CD14-positive monocyte (primary cell): Measurements from ENCODE around the gene STAM. TPM values are rescaled to one million over a fixed set of nuclear protein-coding genes. Genes with fewer than 3 reads are reported as not detected.

Experiments
- DNase-seq, 3 donors: peaks; one replicate each; pipeline ENCODE4 v3.0.0-alpha.2; 2011 to 2022
- H2AFZ ChIP-seq: 2 replicates; pipeline ENCODE4 v1.6.0; 2012; ENCODE audit warnings: mild to moderate bottlenecking, low read depth, low read length, inconsistent platforms; ENCODE audit not compliant: insufficient read depth, poor library complexity, severe bottlenecking
- H3K27ac ChIP-seq, 2 donors: 1 replicate in 1 of 2; 2 replicates in 1 of 2; pipeline ENCODE4 v1.5.1; 2012 to 2013; ENCODE audit warnings: low read length in 2 of 2, control low read depth in 1 of 2, inconsistent platforms in 1 of 2, low read depth in 1 of 2, mild to moderate bottlenecking in 1 of 2
- H3K27me3 ChIP-seq, 2 donors: one replicate each; pipeline versions ENCODE4 v1.6.0 to v1.6.1; 2011 to 2013; ENCODE audit warnings: low read length in 2 of 2; ENCODE audit not compliant: control insufficient read depth in 2 of 2, insufficient read depth in 2 of 2
- H3K36me3 ChIP-seq, 2 donors: replicated peaks in 1 of 2; 1 replicate in 1 of 2; 2 replicates in 1 of 2; pipeline versions ENCODE4 v1.5.1 to v1.6.1; 2012 to 2013; ENCODE audit warnings: low read length in 2 of 2, control low read depth in 1 of 2, inconsistent platforms in 1 of 2, mild to moderate bottlenecking in 1 of 2; ENCODE audit not compliant: insufficient read depth in 2 of 2, control insufficient read depth in 1 of 2
- H3K4me1 ChIP-seq, 2 donors: 1 replicate in 1 of 2; 2 replicates in 1 of 2; pipeline versions ENCODE4 v1.5.1 to v1.6.1; 2012 to 2013; ENCODE audit warnings: low read length in 2 of 2, control low read depth in 1 of 2, inconsistent platforms in 1 of 2, mild to moderate bottlenecking in 1 of 2, moderate library complexity in 1 of 2; ENCODE audit not compliant: insufficient read depth in 2 of 2, control insufficient read depth in 1 of 2
- H3K4me2 ChIP-seq: replicated peaks from 2 replicates; pipeline ENCODE3; 2012; ENCODE audit warnings: low read length, moderate library complexity, mild to moderate bottlenecking; ENCODE audit not compliant: poor library complexity, severe bottlenecking; ENCODE audit errors: extremely low read depth
- H3K4me3 ChIP-seq, 3 experiments: fragments of 200-600 bp in 1 of 3; sonication (generic) in 1 of 3; replicated peaks in 1 of 3; 1 replicate in 2 of 3; 2 replicates in 1 of 3; pipeline ENCODE4 v1.5.1; 2011 to 2013; ENCODE audit warnings: low read length in 3 of 3, mild to moderate bottlenecking in 3 of 3, control low read depth in 2 of 3, low read depth in 2 of 3, inconsistent platforms in 1 of 3, moderate library complexity in 1 of 3
- H3K79me2 ChIP-seq: 2 replicates; pipeline ENCODE4 v1.6.0; 2012; ENCODE audit warnings: mild to moderate bottlenecking, control low read depth, inconsistent platforms, low read length, moderate library complexity; ENCODE audit not compliant: insufficient read depth
- H3K9ac ChIP-seq: 2 replicates; pipeline ENCODE4 v1.6.0; 2017; ENCODE audit warnings: low read length, mild to moderate bottlenecking; ENCODE audit not compliant: insufficient read depth, poor library complexity, severe bottlenecking
- H3K9me3 ChIP-seq, 2 donors: replicated peaks in 1 of 2; 1 replicate in 1 of 2; 2 replicates in 1 of 2; pipeline versions ENCODE4 v1.5.1 to v1.6.1; 2012 to 2013; ENCODE audit warnings: low read length in 2 of 2, control low read depth in 1 of 2; ENCODE audit not compliant: control insufficient read depth in 1 of 2, insufficient read depth in 1 of 2
- H4K20me1 ChIP-seq: 2 replicates; pipeline ENCODE4 v1.6.0; 2012; ENCODE audit warnings: mild to moderate bottlenecking, low read length, control low read depth, moderate library complexity; ENCODE audit not compliant: insufficient read depth
- H3K27ac Mint-ChIP-seq, 7 donors: one replicate each; pipeline ENCODE4 v1.8.0; 2020; ENCODE audit warnings: mild to moderate bottlenecking in 7 of 7, mixed read lengths in 7 of 7, moderate library complexity in 6 of 7, inconsistent platforms in 2 of 7
- H3K27me3 Mint-ChIP-seq, 3 donors: one replicate each; pipeline ENCODE4 v1.8.0; 2021 to 2022; ENCODE audit warnings: low read depth in 3 of 3, mild to moderate bottlenecking in 3 of 3, mixed read lengths in 3 of 3, moderate library complexity in 3 of 3, inconsistent platforms in 1 of 3
- H3K36me3 Mint-ChIP-seq, 2 donors: one replicate each; pipeline ENCODE4 v1.8.0; 2020; ENCODE audit warnings: mixed read lengths in 2 of 2, inconsistent platforms in 1 of 2, mild to moderate bottlenecking in 1 of 2
- H3K4me1 Mint-ChIP-seq: one replicate; pipeline ENCODE4 v1.8.0; 2020; ENCODE audit warnings: mild to moderate bottlenecking, mixed read lengths
- H3K4me3 Mint-ChIP-seq, 2 donors: one replicate each; pipeline ENCODE4 v1.8.0; 2020; ENCODE audit warnings: mild to moderate bottlenecking in 2 of 2, mixed read lengths in 2 of 2, moderate library complexity in 1 of 2
- H3K9me3 Mint-ChIP-seq, 7 donors: one replicate each; pipeline ENCODE4 v1.8.0; 2020 to 2022; ENCODE audit warnings: mixed read lengths in 7 of 7, mild to moderate bottlenecking in 6 of 7, moderate library complexity in 6 of 7, inconsistent platforms in 2 of 7
- WGBS: methylation state at CpG from one replicate; pipeline ENCODE4 v1.1.5; 2013; ENCODE audit warnings: missing lambda C conversion rate; ENCODE audit not compliant: insufficient coverage; 5-methylcytosine and 5-hydroxymethylcytosine counted together
- intact Hi-C, 2 donors: fragments of 100-400 bp; cut with micrococcal nuclease; formaldehyde crosslinking; loops; one replicate each; pipeline versions ENCODE4 v1.15.0 to v1.15.1; 2023
- polyA plus RNA-seq, 3 donors: library from polyadenylated mRNA; depleted of rRNA in 1 of 3; unstranded in 2 of 3; stranded (reverse) in 1 of 3; fragments of 300-500 nt in 2 of 3; fragments of >200 nt in 1 of 3; fragmentation: Illumina TruSeq in 2 of 3; gene quantifications; 1 replicate in 2 of 3; 2 replicates in 1 of 3; pipeline ENCODE4 v1.2.3, GENCODE V29; 2012 to 2021
- TF ChIP-seq, protein P1 (sequence below): fragments of 200-600 bp; IDR thresholded peaks from one replicate; pipeline ENCODE4 v1.8.0; 2022; ENCODE audit warnings: antibody characterized with exemption, mild to moderate bottlenecking

Gene STAM
- polyA plus RNA-seq, 3 donors: 5.5 to 16.4 (median 5.9) TPM

DNA sequence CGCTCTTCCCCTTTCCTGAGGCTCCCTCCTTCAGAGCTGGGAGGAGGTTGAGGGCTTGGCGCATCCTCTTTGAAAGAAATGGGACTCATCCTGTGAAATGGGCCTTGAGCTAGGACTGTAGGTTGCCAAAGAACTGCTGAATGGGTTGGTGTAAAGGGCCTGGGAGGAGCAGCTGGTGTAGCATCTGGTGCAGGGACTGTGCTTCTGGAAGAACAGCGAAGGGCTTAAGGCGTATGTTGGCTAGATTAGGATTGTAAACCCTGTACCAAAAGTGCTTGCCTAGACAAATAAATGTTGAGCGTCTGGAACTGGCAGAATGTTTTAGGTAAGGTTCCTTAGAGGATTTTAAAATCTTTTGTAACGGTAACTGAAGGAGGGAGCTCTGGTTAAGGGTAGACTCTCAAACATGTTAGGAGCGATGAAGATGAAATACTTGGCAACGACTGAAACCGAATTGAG, 563 bp downstream of the STAM start:
- WGBS: under 1% methylated on average over 8 of the region's 9 CpGs
- peaks cover 0 to 2% (median 2%) of the 10 kb centered on the region in 3 donors for H3K27me3 Mint-ChIP-seq
- H3K36me3 Mint-ChIP-seq: peaks cover 3 to 5% of the 10 kb centered on the region in 2 donors
- Histone ChIP-seq H3K4me2 (peak overlapping the region; percentile 97), H3K36me3 (peaks cover 0 to under 1% of the 10 kb centered on the region in 2 donors), H3K4me3 (peak overlapping the region; percentile 60 to 96 (median 86)), H4K20me1 (peaks cover 26% of the 10 kb centered on the region), H3K27me3 (no peaks in the 10 kb centered on the region), H2AFZ (peak overlapping the region; percentile 94), H3K27ac (peak overlapping the region; percentile 89 to 97), H3K9me3 (no peaks in the 10 kb centered on the region), H3K79me2 (peaks cover 73% of the 10 kb centered on the region), H3K9ac (peak overlapping the region; percentile 89), H3K4me1 (peaks cover 48 to 49% of the 10 kb centered on the region in 2 donors)
- TF ChIP-seq, protein P1, sequence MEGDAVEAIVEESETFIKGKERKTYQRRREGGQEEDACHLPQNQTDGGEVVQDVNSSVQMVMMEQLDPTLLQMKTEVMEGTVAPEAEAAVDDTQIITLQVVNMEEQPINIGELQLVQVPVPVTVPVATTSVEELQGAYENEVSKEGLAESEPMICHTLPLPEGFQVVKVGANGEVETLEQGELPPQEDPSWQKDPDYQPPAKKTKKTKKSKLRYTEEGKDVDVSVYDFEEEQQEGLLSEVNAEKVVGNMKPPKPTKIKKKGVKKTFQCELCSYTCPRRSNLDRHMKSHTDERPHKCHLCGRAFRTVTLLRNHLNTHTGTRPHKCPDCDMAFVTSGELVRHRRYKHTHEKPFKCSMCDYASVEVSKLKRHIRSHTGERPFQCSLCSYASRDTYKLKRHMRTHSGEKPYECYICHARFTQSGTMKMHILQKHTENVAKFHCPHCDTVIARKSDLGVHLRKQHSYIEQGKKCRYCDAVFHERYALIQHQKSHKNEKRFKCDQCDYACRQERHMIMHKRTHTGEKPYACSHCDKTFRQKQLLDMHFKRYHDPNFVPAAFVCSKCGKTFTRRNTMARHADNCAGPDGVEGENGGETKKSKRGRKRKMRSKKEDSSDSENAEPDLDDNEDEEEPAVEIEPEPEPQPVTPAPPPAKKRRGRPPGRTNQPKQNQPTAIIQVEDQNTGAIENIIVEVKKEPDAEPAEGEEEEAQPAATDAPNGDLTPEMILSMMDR: no peak
- peak overlapping the region; percentile 99 for H3K4me3 Mint-ChIP-seq
- peak overlapping the region; percentile 99 to 100 (median 100) for H3K27ac Mint-ChIP-seq
- DNase-seq: peak in 1 of 3 donors; percentile 18
- peaks cover 0 to 3% (median 1%) of the 10 kb centered on the region in 7 donors for H3K9me3 Mint-ChIP-seq
- intact Hi-C loops: loop anchor here in 1 of 2 donors (10.0 kb wide), 1 partner anchor 1010 kb away; the partner anchor contains the start of genes ARL5B and NSUN6
- peaks cover 52% of the 10 kb centered on the region for H3K4me1 Mint-ChIP-seq

DNA sequence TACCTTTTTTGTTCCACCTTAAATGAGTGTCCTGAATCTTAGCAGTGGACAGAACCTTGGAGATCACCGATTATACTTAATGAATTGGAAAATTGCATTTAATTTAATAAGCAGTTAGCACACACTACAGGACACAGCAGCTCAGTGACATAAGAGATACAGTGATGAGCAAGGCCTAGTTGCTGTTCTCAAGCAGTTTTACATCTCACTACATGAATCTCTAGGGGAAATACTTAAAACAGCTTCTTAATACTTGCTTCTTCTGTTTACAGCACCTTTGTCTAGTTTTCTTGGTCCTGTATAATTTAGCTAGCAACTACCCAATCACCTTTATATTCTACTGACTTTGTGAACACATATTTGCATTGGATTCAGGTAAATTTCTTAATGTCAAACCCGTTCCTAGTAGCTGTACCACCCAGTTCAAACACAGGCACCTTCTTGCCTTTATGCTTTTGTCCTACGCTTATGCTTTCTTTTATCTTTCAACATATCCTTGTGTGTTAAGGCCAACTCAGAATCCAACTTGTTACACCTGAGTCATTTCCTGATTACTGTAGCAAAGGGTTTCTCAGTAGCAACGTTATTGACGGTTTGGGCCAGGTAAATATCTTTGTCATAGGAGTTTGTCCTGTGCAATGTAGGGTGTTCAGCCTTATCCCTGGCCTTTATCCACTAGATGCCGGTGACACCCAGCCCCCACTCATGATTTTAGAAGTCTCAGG, 1.8 kb downstream of the STAM start:
- WGBS: 50% methylated on average over 2 of the region's 6 CpGs
- peak overlapping the region in 6 of 7 donors; percentile 19 to 75 (median 56) for H3K27ac Mint-ChIP-seq
- H3K36me3 Mint-ChIP-seq: peaks cover 8 to 11% of the 10 kb centered on the region in 2 donors

More for the DNA sequence above, 1.8 kb downstream of the STAM start:
- peak overlapping the region in 1 of 2 donors; percentile 39 for H3K4me3 Mint-ChIP-seq
- peaks cover 0 to 3% (median 0%) of the 10 kb centered on the region in 7 donors for H3K9me3 Mint-ChIP-seq
- Histone ChIP-seq H4K20me1 (peaks cover 36% of the 10 kb centered on the region), H3K36me3 (peaks cover 0 to 7% of the 10 kb centered on the region in 2 donors), H2AFZ (no peak overlapping the region), H3K9me3 (no peaks in the 10 kb centered on the region), H3K4me3 (peak overlapping the region in 1 of 3 experiments; percentile 96), H3K79me2 (peaks cover 85% of the 10 kb centered on the region), H3K9ac (peak overlapping the region; percentile 89), H3K4me2 (peak overlapping the region; percentile 97), H3K27ac (peak overlapping the region in 1 of 2 donors; percentile 97), H3K4me1 (peaks cover 48 to 49% of the 10 kb centered on the region in 2 donors), H3K27me3 (no peaks in the 10 kb centered on the region)
- peaks cover 54% of the 10 kb centered on the region for H3K4me1 Mint-ChIP-seq
- TF ChIP-seq, protein P1: no peak
- intact Hi-C loops: loop anchor here in 1 of 2 donors (10.0 kb wide), 1 partner anchor 1009 kb away; the partner anchor contains the start of genes ARL5B and NSUN6
- peak in 2 of 3 donors; percentile 18 to 36 for DNase-seq
- H3K27me3 Mint-ChIP-seq: peaks cover 0 to 2% (median 2%) of the 10 kb centered on the region in 3 donors
